ENCODE measurements around the gene HIBCH.

DNA sequence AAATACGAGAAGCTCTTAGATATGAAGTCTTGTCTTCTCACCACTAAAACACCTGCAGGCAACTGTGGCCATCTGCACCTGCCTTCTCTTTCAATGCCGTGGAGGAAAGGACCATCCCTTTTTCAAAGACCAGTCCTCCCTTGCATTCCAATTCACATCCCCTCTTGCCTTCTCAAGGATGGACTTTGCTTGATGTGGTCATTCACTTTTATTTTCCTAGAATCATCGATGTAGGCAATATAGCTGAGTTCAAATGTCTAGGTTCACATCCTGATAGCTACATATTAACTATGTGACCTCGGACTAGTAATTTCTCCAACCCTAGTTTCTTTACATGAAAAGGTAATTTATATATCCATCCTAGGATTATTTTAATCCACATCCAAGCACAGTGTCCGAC, 110.1 kb downstream of the HIBCH start:
- TF ChIP-seq, protein P1, sequence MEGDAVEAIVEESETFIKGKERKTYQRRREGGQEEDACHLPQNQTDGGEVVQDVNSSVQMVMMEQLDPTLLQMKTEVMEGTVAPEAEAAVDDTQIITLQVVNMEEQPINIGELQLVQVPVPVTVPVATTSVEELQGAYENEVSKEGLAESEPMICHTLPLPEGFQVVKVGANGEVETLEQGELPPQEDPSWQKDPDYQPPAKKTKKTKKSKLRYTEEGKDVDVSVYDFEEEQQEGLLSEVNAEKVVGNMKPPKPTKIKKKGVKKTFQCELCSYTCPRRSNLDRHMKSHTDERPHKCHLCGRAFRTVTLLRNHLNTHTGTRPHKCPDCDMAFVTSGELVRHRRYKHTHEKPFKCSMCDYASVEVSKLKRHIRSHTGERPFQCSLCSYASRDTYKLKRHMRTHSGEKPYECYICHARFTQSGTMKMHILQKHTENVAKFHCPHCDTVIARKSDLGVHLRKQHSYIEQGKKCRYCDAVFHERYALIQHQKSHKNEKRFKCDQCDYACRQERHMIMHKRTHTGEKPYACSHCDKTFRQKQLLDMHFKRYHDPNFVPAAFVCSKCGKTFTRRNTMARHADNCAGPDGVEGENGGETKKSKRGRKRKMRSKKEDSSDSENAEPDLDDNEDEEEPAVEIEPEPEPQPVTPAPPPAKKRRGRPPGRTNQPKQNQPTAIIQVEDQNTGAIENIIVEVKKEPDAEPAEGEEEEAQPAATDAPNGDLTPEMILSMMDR (conservative IDR thresholded peaks at IDR 0.05; ENCODE audit: low read length), result no peak
- no peak for TF ChIP-seq EZH2phosphoT487 (IDR thresholded peaks at IDR 0.05; ENCODE audit: borderline replicate concordance, low read depth, low read length)
